ENCODE measurements around the gene SLC49A3. TPM values are rescaled to one million over a fixed set of nuclear protein-coding genes. Genes with fewer than 3 reads are reported as not detected.

Gene SLC49A3
- total RNA-seq, 2 experiments from 2014 or later, result 0.22 to 0.91 TPM

GRCh38 chr4:632926-633325 is 56.0 kb downstream of the SLC49A3 start:
- H3K27ac Mint-ChIP-seq, result no peak overlapping the region
- TF ChIP-seq CTCF (IDR thresholded peaks at IDR 0.05), result no peak
- ChIA-PET CTCF (no interaction called here), POLR2A (no interaction called here)
- peaks cover 6% of the 10 kb centered on the region for H3K9me3 Mint-ChIP-seq
- no peaks in the 10 kb centered on the region for H3K27me3 ChIP-seq (ENCODE audit: control insufficient read depth in 1 of 2, insufficient read depth in 2 of 2, low read length in 2 of 2)
- H3K27ac ChIP-seq (ENCODE audit: low read depth in 1 of 2, low read length in 2 of 2), result no peak overlapping the region
- no peak overlapping the region for H3K4me3 Mint-ChIP-seq
- no peak overlapping the region for H3K4me3 ChIP-seq (ENCODE audit: low read length)
- intact Hi-C loops (cut with DNase I, micrococcal nuclease), result no loop called here
- DNase-seq (no peak), ATAC-seq (ENCODE audit: poor library complexity) (no peak)
- H3K4me1 Mint-ChIP-seq (ENCODE audit: low read depth), result no peaks in the 10 kb centered on the region
- H3K36me3 Mint-ChIP-seq (ENCODE audit: low read depth), result no peaks in the 10 kb centered on the region
- H3K9me3 ChIP-seq (ENCODE audit: control insufficient read depth in 1 of 2, insufficient read depth in 1 of 2, low read length in 2 of 2), result peaks cover 0 to 55% of the 10 kb centered on the region in 2 experiments
- no peaks in the 10 kb centered on the region for H3K4me1 ChIP-seq (ENCODE audit: insufficient read depth, low read length)
- peaks cover 5% of the 10 kb centered on the region for H3K27me3 Mint-ChIP-seq
- no peaks in the 10 kb centered on the region for H3K36me3 ChIP-seq (ENCODE audit: insufficient read depth, low read length)

- H3K27ac ChIP-seq (ENCODE audit: low read depth in 1 of 2, low read length in 2 of 2), result no peak overlapping the region
- peaks cover 0 to 55% of the 10 kb centered on the region in 2 experiments for H3K9me3 ChIP-seq (ENCODE audit: control insufficient read depth in 1 of 2, insufficient read depth in 1 of 2, low read length in 2 of 2)
- no peaks in the 10 kb centered on the region for H3K4me1 ChIP-seq (ENCODE audit: insufficient read depth, low read length)
- H3K27me3 ChIP-seq (ENCODE audit: control insufficient read depth in 1 of 2, insufficient read depth in 2 of 2, low read length in 2 of 2), result no peaks in the 10 kb centered on the region
- DNase-seq (no peak), ATAC-seq (ENCODE audit: poor library complexity) (no peak)
- Mint-ChIP-seq H3K27me3 (peaks cover 5% of the 10 kb centered on the region), H3K4me3 (no peak overlapping the region), H3K4me1 (ENCODE audit: low read depth) (no peaks in the 10 kb centered on the region), H3K9me3 (peaks cover 6% of the 10 kb centered on the region), H3K36me3 (ENCODE audit: low read depth) (no peaks in the 10 kb centered on the region), H3K27ac (no peak overlapping the region)
- H3K36me3 ChIP-seq (ENCODE audit: insufficient read depth, low read length), result no peaks in the 10 kb centered on the region
- TF ChIP-seq CTCF (IDR thresholded peaks at IDR 0.05), result no peak
- POLR2A ChIA-PET, result no interaction called here
- intact Hi-C loops (cut with DNase I, micrococcal nuclease), result no loop called here
- no peak overlapping the region for H3K4me3 ChIP-seq (ENCODE audit: low read length)
- CTCF ChIA-PET, result no interaction called here
Observed at GRCh38 chr4:632196-632790, 56.7 kb downstream of the SLC49A3 start.

Other genes with a start within 250 kb of the SLC49A3 start
- 10 to 100 TPM; 40.4 to 44.1 TPM for gene ZNF721, start 190.0 kb downstream of the SLC49A3 start, total RNA-seq
- 10 to 100 TPM; 67.6 to 72.2 TPM for gene PIGG, start 189.9 kb downstream of the SLC49A3 start, total RNA-seq
- gene TMEM271, start 112.9 kb downstream of the SLC49A3 start, total RNA-seq, result not detected
- 10 to 100 TPM; 11.4 to 12.4 TPM for gene PDE6B, start 63.6 kb downstream of the SLC49A3 start, total RNA-seq
- 100 to 1,000 TPM; 109 to 126 TPM for gene ATP5ME, start 14.9 kb downstream of the SLC49A3 start, total RNA-seq
- gene MYL5, start 14.6 kb downstream of the SLC49A3 start, total RNA-seq, result 10 to 100 TPM; 25.3 to 29.2 TPM
- 10 to 100 TPM; 45.1 to 48.6 TPM for gene PCGF3, start 16.7 kb upstream of the SLC49A3 start, total RNA-seq
- 1 to 10 TPM; 1.5 TPM for gene CPLX1, start 137.0 kb upstream of the SLC49A3 start, total RNA-seq
- gene GAK, start 243.2 kb upstream of the SLC49A3 start, total RNA-seq, result 100 to 1,000 TPM; 130 to 131 TPM
- gene TMEM175, start 243.3 kb upstream of the SLC49A3 start, total RNA-seq, result 10 to 100 TPM; 51.3 to 57.7 TPM